ENCODE data around the gene GCA.

Gene GCA

DNA sequence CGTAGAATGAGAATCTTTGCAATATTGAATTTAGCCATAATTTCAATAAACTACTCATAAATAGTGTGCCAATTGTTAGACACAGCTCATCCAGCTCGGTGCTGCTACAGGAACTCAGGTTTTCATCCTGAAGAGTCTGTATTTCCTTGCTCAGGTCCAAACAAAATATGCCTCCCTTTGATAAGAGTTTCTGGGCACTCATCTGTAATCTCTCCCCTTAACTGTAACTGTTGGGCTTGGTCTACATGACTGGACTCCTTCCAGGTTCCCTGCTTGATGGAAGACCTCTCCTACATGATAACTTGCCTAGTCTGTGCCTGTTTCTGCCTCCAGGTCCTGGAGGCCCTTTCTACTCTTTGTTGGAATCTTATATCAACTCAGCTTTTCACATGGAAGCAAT is 57.9 kb downstream of the GCA start:
- Histone ChIP-seq H3K27ac (ENCODE audit: low read length, poor library complexity, severe bottlenecking) (no peak overlapping the region), H2BK120ac (ENCODE audit: low read depth, low read length) (no peak overlapping the region), H3K18ac (ENCODE audit: low read depth in 1 of 2, low read length in 2 of 2) (no peak overlapping the region), H3K4me2 (ENCODE audit: low read length, poor library complexity, severe bottlenecking) (no peak overlapping the region), H3K9ac (ENCODE audit: low read length) (no peak overlapping the region), H3K23ac (ENCODE audit: low read length in 2 of 2) (no peak overlapping the region), H3K36me3 (ENCODE audit: control insufficient read depth in 1 of 2, insufficient read depth in 2 of 2, low read depth in 1 of 2, low read length in 2 of 2) (no peaks in the 10 kb centered on the region), H2BK5ac (ENCODE audit: low read depth, low read length, poor library complexity, severe bottlenecking) (no peak overlapping the region), H3K14ac (ENCODE audit: low read length in 2 of 2) (no peak overlapping the region), H3K79me1 (replicated peaks; ENCODE audit: low read length, poor library complexity, severe bottlenecking) (no peaks in the 10 kb centered on the region), H4K8ac (ENCODE audit: low read length) (no peak overlapping the region), H3K4ac (ENCODE audit: low read depth in 1 of 2, low read length in 2 of 2) (no peak overlapping the region), H3K9me3 (ENCODE audit: control insufficient read depth, low read length) (no peaks in the 10 kb centered on the region), H2BK12ac (ENCODE audit: low read length in 2 of 2) (no peak overlapping the region), H2AK5ac (ENCODE audit: low read length, severe bottlenecking) (no peak overlapping the region), H3K4me3 (ENCODE audit: insufficient read depth in 1 of 2, low read depth in 1 of 2, low read length in 2 of 2) (no peak overlapping the region), H2BK15ac (ENCODE audit: low read depth, poor library complexity, severe bottlenecking) (no peak overlapping the region), H4K91ac (ENCODE audit: low read length) (no peak overlapping the region), H2AFZ (ENCODE audit: low read depth, low read length) (no peak overlapping the region), H3K27me3 (ENCODE audit: control insufficient read depth in 1 of 2, insufficient read depth in 1 of 2, low read length in 2 of 2) (no peaks in the 10 kb centered on the region), H3K4me1 (ENCODE audit: control insufficient read depth, insufficient read depth, low read depth, low read length) (no peaks in the 10 kb centered on the region)
- DNase-seq = no peak
- WGBS = 74% methylated on average over 2 of the region's 2 CpGs

DNA sequence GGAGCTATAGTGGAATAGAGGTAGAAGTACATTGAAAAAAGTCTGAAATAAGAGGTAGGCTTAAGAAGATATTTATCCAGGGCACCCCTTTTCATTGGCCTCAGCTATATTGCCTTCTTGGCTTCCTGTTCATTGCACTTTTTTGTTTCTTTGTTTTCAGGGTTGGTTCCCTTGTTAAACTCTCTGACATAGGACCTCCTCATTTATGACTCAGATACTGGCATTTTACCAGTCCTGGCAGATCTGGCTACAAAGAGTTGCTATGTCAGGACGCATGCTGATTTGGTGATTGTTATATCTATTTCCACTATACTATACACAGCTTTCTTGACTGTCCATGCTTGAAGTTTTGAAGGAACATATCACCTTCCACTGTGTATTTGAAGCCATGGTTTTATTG is 60.0 kb downstream of the GCA start:
- Histone ChIP-seq H3K79me1 (replicated peaks; ENCODE audit: low read length, poor library complexity, severe bottlenecking) (no peaks in the 10 kb centered on the region), H2BK12ac (ENCODE audit: low read length in 2 of 2) (no peak overlapping the region), H3K4me1 (ENCODE audit: control insufficient read depth, insufficient read depth, low read depth, low read length) (no peaks in the 10 kb centered on the region), H2AFZ (ENCODE audit: low read depth, low read length) (no peak overlapping the region), H3K4ac (ENCODE audit: low read depth in 1 of 2, low read length in 2 of 2) (no peak overlapping the region), H2AK5ac (ENCODE audit: low read length, severe bottlenecking) (no peak overlapping the region), H3K27ac (ENCODE audit: low read length, poor library complexity, severe bottlenecking) (no peak overlapping the region), H3K9ac (ENCODE audit: low read length) (no peak overlapping the region), H2BK5ac (ENCODE audit: low read depth, low read length, poor library complexity, severe bottlenecking) (no peak overlapping the region), H3K18ac (ENCODE audit: low read depth in 1 of 2, low read length in 2 of 2) (no peak overlapping the region), H3K23ac (ENCODE audit: low read length in 2 of 2) (no peak overlapping the region), H3K27me3 (ENCODE audit: control insufficient read depth in 1 of 2, insufficient read depth in 1 of 2, low read length in 2 of 2) (no peaks in the 10 kb centered on the region), H2BK15ac (ENCODE audit: low read depth, poor library complexity, severe bottlenecking) (no peak overlapping the region), H3K14ac (ENCODE audit: low read length in 2 of 2) (no peak overlapping the region), H3K4me3 (ENCODE audit: insufficient read depth in 1 of 2, low read depth in 1 of 2, low read length in 2 of 2) (no peak overlapping the region), H3K4me2 (ENCODE audit: low read length, poor library complexity, severe bottlenecking) (no peak overlapping the region), H3K9me3 (ENCODE audit: control insufficient read depth, low read length) (no peaks in the 10 kb centered on the region), H4K8ac (ENCODE audit: low read length) (no peak overlapping the region), H4K91ac (ENCODE audit: low read length) (no peak overlapping the region), H3K36me3 (ENCODE audit: control insufficient read depth in 1 of 2, insufficient read depth in 2 of 2, low read depth in 1 of 2, low read length in 2 of 2) (no peaks in the 10 kb centered on the region), H2BK120ac (ENCODE audit: low read depth, low read length) (no peak overlapping the region)
- WGBS = no CpG with 5 or more reads among the region's 1 CpG
- peak; percentile 2 for DNase-seq

Measured in mesenchymal stem cell (in vitro differentiated cells and primary cell).